GM19463 (cell line): ENCODE data around the gene EXO5.
"Not testable (repeated sequence)": the region's sequence is repeated elsewhere in the genome, so short reads cannot be mapped to it uniquely, and the experiment has no call there.

ENCODE experiments used
- ATAC-seq: cut with Tn5 transposase; IDR thresholded peaks from one replicate; pipeline ENCODE4 v1.9.1; 2021; ENCODE audit warnings: mild to moderate bottlenecking, moderate library complexity; ENCODE audit not compliant: unreplicated experiment

Gene EXO5, protein sequence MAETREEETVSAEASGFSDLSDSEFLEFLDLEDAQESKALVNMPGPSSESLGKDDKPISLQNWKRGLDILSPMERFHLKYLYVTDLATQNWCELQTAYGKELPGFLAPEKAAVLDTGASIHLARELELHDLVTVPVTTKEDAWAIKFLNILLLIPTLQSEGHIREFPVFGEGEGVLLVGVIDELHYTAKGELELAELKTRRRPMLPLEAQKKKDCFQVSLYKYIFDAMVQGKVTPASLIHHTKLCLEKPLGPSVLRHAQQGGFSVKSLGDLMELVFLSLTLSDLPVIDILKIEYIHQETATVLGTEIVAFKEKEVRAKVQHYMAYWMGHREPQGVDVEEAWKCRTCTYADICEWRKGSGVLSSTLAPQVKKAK

DNA sequence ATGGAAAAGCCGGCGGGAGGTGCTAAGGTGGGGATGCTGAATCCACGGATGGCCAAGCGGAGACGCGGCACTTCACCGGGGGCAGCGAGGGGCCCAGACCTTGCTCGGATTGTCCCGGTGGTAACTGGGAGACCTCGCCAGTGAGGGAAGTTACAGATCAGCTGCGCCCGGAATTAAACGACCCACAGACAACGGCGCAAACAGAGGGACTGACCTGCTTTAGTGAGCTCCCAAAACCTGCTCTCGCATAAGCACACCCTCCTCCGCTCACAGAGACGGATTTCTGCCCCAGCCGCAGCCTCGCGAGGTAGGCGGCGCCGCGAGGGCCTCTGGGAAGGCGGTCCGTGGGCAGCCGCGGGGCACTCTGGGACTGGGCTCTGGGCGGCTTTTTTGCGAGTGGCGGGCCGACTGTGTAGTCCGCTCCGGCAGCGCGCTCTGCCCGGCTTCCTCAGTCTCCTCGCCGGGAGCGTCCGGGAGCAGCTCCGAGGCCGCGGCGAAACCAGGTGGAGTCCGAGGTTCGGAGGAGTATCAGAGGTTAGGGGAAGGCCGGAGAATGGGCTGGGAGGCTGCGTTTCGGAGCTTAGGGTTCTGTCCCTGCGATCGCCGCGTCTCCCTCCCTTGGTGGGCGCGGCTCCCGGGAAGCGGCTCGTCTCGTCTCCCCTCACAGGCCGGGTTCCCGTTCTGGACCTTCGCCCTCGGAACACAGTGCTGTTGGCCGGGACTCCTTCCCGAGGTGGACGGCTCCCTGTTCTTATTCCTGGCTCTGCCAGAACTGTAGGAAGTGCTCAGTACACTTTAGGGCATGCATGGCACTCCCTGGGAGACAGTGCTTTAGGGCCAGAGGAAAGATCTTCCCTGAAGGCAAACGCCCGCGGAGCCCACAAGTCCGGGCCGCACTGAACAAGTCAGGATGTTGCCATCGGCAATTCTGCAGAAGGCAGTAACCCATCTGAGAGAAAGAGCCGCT lies at the start of gene EXO5:
Gene EXO5, plus strand, starts transcription at position 393 of the 967 bp plus-strand sequence. CDS start 5,778 bp downstream, outside the sequence.
- no peak for ATAC-seq

DNA sequence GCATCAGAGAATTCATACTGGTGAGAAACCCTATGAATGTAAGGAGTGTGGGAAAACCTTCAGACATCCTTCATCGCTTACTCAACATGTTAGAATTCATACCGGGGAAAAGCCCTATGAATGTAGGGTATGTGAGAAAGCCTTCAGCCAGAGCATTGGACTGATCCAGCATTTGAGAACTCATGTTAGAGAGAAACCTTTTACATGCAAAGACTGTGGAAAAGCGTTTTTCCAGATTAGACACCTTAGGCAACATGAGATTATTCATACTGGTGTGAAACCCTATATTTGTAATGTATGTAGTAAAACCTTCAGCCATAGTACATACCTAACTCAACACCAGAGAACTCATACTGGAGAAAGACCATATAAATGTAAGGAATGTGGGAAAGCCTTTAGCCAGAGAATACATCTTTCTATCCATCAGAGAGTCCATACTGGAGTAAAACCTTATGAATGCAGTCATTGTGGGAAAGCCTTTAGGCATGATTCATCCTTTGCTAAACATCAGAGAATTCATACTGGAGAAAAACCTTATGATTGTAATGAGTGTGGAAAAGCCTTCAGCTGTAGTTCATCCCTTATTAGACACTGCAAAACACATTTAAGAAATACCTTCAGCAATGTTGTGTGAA lies 45.5 kb upstream of the EXO5 start:
- ATAC-seq: no peak

DNA sequence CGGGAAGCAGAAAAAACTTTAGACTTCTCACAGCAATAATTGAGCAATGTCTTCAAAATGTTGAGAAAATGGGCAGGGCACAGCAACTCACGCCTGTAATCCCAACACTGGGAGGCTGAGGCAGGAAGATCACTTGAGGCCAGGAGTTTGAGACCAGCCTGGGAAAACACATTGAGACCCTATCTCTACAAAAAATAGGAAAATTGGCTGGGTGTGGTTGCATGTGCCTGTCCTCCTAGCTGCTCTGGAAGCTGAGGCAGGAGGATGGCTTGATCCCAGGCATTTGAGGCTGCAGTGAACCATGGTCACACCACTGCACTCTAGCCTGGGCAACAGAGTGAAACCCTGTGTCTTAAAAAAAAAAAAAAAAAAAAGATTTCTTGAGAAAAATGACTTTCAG lies 39.2 kb upstream of the EXO5 start:
- ATAC-seq: no peak

DNA sequence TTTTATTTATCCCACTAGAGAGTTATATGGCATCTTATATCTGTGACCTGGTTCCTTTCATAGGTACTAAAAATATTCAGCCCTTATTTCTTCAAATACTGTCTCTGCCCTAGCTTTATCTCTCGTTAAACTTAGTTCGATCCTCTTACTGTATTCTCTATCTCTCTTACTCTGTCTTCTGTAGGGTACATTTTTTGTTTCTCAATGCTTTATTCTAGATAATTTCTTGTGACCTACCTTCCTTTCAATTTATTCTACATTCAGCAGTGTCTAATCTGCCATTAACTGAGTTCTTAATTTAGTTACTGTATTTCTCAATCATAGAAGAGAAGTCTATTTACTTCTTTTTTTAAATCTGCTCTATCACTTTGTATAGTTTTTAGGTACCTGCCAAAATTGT lies 33.3 kb upstream of the EXO5 start:
- no peak for ATAC-seq

DNA sequence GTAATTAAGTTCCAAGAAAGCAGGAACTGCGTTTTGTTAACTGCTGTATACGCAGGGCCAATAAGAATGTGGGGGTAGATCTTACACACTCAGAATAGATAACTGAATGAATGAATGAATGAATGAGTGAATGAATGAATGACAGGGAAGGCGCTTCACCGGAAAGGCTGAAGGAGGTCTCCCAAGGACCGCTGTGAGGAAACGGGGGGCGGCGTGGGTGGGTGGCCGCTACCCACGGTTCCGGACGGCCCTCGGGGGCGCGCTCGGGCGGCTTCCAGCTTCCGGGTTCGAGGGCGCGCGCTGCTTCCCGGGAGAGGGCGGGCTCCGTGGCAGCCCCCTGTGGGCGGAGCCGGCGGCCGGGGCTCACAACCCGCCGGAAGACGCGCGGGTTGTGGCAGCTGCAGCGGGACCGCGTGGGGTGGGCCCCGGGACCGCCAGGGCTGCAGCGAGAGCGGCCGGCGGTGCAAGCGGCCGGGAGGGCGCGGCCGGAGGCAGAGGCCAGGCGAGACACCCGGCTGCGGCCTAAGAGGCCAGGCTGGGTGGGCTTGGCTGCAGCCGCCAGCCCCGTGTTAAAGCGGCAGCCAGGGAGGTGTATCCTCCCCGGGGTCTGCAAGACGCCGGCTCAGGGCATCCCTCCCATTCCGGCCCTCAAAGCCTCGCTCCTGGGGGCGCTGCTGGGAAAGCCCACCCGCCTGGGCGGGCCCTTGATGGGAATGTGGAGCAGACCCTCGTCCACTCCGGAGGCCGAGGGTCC lies 31.5 kb upstream of the EXO5 start, which contains the start of gene ZFP69:
Gene ZFP69, plus strand, starts transcription at position 367 of the 754 bp plus-strand sequence. CDS start 2,072 bp downstream, outside the sequence.
- peak; percentile 79 for ATAC-seq

DNA sequence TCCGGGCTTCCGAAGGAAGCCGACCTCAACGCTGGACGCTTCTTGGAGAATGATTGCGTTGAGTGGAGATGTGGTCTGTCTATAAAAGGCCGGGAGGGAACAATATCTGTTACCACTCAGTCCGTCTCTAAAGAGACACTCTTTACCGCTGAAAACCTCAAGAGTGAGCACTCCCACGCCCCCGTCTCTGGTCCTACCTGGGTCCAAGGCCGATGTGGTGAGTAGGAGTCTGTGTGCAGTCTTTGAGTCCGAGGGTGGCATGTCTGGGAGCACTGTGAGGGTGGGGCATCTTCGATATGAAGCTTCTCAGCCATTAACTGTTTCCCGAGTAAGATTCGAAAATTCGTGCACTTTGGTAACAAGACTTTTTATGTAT lies 30.9 kb upstream of the EXO5 start:
- peak; percentile 14 for ATAC-seq

DNA sequence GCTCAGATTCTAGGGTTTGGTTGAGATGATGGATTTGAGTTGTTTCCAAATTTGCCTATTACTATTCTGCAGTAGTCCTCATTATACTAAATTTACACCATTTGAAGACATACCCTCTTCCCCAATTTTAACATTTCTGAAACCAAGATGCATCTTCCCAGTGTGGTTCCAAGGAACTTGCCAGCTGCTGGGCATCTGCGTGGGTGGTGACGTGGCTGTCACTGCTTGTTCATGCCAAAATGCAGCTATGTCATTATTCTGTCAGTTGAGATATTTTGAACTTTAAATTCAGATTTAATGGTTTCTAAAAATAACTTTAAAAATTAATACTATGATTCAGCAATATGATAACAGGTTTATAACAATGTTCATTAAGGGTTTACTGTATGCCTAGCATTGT lies 30.3 kb upstream of the EXO5 start:
- no peak for ATAC-seq

DNA sequence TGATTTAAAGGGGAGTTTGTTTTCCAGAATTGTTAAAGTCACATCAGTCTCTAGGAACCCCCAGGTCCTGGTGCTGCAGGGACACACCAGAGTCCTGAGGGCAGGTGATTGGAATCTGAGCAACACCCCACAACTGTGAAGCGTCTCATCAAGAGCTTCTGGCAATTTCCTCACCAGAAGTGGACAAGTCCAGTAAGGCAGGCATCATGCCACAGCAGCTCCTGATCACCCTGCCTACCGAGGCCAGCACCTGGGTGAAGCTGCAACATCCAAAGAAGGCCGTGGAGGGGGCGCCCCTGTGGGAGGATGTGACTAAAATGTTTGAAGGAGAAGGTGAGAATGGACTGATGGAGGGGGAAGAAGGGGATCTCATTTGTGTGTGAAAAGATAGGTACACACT lies 29.4 kb upstream of the EXO5 start:
- no peak for ATAC-seq

DNA sequence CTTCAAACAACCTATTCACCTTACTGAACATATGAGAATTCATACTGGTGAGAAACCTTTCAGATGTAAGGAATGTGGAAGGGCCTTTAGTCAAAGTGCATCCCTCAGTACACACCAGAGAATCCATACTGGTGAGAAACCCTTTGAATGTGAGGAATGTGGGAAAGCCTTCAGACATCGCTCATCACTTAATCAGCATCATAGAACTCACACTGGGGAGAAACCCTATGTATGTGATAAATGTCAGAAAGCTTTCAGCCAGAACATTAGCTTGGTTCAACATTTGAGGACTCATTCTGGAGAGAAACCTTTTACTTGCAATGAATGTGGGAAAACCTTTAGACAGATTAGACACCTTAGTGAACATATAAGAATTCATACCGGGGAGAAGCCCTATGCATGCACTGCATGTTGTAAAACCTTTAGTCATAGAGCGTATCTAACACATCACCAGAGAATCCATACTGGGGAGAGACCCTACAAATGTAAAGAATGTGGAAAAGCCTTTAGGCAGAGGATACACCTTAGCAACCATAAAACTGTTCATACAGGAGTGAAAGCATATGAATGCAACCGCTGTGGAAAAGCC lies 13.2 kb upstream of the EXO5 start:
- no peak for ATAC-seq

DNA sequence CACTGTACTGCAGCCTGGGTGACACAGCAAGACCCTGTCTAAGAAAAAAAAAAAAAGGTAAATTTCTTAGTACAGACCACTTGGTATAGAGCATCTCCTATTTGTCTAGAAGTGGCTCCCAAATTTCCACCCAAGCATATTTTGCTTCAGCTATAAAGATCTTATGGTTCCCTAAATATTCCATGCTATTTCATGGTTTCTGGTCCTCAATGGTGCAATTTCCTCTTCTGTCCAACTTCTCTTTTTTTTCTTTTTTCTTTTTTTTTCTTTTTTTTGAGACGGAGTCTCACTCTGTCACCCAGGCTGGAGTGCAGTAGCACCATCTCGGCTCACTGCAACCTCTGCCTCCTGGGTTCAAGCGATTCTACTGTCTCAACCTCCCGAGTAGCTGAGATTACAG lies 5.9 kb upstream of the EXO5 start:
- not testable (repeated sequence) for ATAC-seq

DNA sequence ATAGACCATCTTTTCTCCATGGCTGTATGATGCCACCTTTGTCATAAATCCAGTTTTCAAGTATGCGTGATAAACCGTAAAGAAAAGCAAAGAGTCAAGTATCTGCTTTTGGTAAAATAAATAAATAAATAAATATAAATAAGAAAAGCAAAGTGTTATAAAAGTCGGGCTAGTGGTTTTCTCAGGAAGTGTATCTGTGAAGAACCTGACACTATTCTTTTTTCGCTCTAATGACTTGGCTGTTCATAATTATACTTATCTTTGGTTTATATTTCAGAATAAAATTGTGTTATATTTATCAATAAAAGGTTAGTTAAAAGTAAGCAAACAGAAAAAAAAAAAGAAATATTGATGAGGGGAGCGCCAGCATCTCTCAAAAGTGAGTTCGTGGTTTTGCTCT lies 594 bp upstream of the EXO5 start:
- ATAC-seq: no peak

DNA sequence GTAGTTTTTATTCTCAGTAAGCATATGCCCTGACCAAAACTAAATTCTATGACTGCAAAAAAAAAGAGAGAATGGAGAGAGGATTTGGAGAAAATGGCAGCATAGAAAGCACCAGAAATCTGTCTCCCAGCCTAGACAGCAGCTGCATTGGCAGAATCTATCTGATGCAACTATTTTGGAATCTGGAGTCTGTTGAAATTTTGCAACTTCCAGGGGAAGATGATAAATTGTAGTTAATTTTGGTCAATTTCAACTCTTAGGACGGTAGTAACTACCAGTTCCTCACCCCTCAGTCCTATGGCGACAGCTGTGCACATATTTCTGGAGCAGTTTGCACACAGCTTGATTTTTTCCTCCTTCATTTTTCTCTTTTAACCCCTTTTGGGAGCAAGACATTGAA lies 10.9 kb downstream of the EXO5 start:
- no peak for ATAC-seq

DNA sequence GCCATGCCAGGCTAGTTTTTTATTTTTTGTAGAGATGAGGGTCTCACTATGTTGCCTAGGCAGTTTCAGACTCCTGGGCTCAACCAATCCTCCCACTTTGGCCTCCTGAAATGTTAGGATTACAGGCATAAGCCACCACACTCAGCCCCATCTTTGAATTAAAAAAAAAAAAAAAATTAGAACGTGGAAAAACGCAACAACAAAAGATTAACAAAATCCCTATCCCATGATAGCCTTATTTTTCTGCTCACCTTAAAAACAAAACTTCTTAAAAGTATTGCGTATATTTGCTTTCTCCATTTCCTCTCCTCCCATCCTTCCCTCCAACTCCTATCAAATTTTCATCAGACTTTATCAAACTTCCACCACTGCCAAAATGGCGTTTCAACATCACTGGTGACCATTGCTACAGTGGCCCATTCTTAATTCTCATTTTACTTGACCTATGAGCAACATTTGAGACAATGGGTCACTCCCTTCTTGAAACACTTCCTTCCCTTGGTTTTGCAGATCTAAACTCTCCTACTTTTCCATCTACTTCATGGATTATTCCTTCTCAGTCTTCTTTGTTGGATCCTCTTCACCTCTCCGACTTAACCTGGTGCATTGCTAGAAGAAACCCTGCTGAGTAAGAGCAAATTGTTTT lies 22.3 kb downstream of the EXO5 start:
- no peak for ATAC-seq

DNA sequence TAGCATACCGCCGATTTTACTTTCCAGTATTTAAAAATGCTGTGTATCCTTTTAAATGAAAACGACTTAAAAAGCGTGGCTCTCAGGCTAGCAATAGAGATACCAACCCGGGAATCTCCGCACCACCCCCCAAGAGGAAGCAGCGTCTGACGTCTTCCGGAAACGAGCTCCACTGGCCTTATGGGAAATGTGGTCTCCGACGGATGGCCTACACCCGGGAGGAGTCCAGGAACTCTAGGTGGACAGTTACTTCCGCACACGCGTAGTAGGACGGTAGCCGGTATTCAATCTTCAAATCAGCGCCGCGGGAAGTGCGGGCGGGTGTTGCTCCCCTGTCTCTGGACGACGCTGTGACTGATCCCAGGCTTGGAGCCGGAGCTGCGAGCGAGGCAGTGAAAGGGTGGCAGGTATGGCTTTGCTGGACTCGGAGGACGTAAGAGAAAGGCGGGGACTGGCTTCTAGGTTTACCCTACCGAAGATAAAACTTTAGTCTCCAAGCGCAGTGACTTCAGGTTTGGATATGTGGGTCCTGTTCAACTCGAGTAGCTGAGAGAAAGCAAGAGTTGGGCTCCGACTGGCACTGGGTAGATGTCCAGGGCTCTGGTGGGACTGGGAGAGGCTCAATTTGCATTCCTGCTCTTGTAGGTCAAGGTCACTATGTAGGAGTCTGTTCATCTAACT lies 23.0 kb downstream of the EXO5 start, which contains the start of gene ZNF684:
Gene ZNF684, plus strand, starts transcription at position 257 of the 681 bp plus-strand sequence. CDS start 1,530 bp downstream, outside the sequence.
- ATAC-seq: peak; percentile 97

DNA sequence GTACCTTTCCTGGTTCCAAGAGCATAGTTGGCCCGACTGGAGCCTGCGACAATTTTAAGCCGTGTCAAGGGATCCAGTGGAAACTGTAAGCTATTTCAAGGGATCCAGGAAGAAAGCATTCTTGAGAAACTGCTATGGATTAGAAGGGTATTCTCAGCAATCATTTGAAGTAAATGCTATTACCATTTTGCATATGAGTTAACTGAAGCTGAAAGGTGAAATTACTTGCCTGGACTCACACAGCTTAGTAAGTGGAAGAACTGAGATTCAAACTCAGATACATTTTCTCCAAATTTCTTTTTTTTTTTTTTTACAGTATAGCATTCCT lies 23.5 kb downstream of the EXO5 start:
- ATAC-seq: no peak

DNA sequence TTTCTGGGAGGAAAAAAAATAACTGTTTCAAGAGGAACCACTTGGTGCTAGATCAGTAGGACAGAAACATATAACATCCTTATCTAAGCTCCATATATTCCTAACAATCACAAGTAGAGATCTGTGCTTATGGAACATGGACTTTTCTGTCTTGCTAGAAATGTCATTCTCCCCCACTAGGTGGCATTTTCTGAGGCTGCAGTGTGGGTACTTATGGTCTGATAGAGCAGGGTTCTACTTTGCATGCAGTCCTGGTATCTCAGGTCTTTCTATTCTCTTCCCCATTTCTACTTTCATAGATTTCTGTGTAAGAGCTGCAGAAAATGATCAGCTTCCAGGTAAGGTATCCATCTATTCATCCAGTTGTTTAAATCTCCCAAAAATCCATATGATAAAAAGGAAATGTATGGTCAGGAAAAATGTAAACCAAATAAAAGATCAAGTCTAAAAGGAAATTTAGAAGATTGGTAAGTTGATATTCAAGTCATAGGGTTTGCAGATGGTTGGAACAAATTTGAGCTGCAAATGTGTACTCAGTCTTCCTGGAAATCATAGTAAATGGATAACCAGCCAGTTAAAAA lies 24.4 kb downstream of the EXO5 start:
- ATAC-seq: no peak

DNA sequence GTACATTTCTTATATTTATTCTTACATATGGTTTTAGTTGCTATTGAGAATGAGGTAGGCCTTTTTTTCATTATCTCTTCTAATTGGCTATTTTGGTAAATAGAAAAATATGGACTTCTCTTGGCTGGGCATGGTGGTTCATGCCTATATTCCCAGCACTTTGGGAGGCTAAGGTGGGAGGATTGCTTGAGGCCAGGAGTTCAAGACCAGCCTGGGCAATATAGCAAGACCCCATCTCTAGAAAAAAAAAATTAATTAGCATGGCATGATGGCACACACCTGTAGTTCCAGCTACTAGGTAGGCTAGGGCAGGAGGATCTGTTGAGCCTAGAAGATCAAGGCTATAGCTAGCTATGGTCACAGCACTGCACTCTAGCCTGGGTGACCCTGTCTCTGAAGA lies 26.0 kb downstream of the EXO5 start:
- no peak for ATAC-seq

DNA sequence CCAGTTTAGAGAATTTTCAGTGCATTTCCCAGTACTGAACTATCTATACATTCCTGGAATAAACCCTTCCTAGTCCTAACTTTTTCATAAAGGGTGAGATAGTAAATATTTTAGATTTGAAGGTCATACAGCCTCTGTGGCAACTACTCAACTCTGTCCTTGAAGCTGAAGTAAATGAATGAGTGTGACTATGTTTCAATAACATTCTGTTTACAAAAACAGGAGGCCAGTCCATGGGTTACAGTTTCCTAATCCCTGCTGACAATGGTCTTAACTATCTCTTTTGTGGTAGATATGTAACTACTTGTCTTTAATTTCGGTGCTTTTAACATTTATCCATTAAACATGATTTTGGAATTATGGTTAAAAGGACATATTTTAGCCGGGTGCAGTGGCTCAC lies 27.2 kb downstream of the EXO5 start:
- no peak for ATAC-seq

DNA sequence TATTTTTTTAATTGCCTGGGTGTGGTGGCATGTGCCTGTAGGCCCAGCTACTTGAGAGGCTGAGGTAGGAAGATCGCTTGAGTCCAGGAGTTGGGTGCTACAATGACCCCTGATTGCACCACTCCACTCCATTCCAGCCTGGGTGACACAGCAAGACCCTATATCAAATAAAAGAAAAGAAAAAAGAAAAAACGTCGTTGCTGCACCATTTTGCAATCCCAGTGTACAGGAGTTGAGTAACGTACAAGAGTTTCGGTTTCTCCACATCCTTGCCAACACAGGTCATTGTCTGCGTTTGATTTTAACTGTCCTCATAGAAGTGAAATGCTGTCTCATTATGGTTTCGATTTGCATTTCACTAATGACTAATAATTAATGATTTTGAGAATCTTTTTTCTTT lies 30.8 kb downstream of the EXO5 start:
- ATAC-seq: no peak
